H1 (cell line): ENCODE measurements around the gene OR51E1. TPM values are rescaled to one million over a fixed set of nuclear protein-coding genes. Genes with fewer than 3 reads are reported as not detected.
A peak's percentile ranks its signal among the peaks of the same experiment; 100 is the strongest.

ENCODE experiments used
- ATF3 ChIP-seq: IDR thresholded peaks from 2 replicates; pipeline ENCODE4 v1.6.1; 2011; ENCODE audit warnings: low read depth, mild to moderate bottlenecking, low read length; ENCODE audit not compliant: insufficient read depth
- BACH1 ChIP-seq: IDR thresholded peaks from 2 replicates; pipeline ENCODE4 v1.6.1; 2012; ENCODE audit warnings: low read length, improper control_type of control experiment
- BCL11A ChIP-seq, 2 experiments: IDR thresholded peaks; one replicate each; pipeline ENCODE4 v1.6.1; 2011; ENCODE audit warnings: low read depth in 2 of 2, low read length in 2 of 2, mild to moderate bottlenecking in 2 of 2
- CTCF ChIP-seq, 3 experiments: IDR thresholded peaks; 1 replicate in 2 of 3; 2 replicates in 1 of 3; pipeline versions ENCODE4 v1.5.1 to v1.6.1; 2011; ENCODE audit warnings: low read length in 3 of 3, mild to moderate bottlenecking in 3 of 3, inconsistent platforms in 2 of 3, low read depth in 1 of 3, moderate library complexity in 1 of 3; ENCODE audit not compliant: insufficient read depth in 1 of 3; ENCODE audit errors: control extremely low read depth in 1 of 3
- HDAC2 ChIP-seq, 2 experiments: fragments of 300-600 bp in 1 of 2; sonication (generic) in 1 of 2; IDR thresholded peaks; 2 replicates each; pipeline ENCODE4 v1.6.1; 2011 to 2012; ENCODE audit warnings: low read depth in 2 of 2, low read length in 2 of 2, mild to moderate bottlenecking in 2 of 2, moderate library complexity in 2 of 2, borderline replicate concordance in 1 of 2, inconsistent platforms in 1 of 2
- HDAC6 ChIP-seq: IDR thresholded peaks from one replicate; pipeline ENCODE4 v1.7.1; 2012; ENCODE audit warnings: low read depth, mild to moderate bottlenecking, inconsistent platforms, low read length, moderate library complexity
- KDM1A ChIP-seq: fragments of 200-600, 300-600 bp; sonication (generic); IDR thresholded peaks from 2 replicates; pipeline ENCODE4 v1.7.1; 2016; ENCODE audit warnings: mild to moderate bottlenecking, low read length, borderline replicate concordance
- KDM5A ChIP-seq: fragments of 200-600 bp; IDR thresholded peaks from 2 replicates; pipeline ENCODE4 v1.7.1; 2012; ENCODE audit warnings: mild to moderate bottlenecking, low read length, inconsistent platforms, mixed read lengths
- SP2 ChIP-seq: IDR thresholded peaks from 2 replicates; pipeline ENCODE4 v1.6.1; 2012; ENCODE audit warnings: mild to moderate bottlenecking, low read length, inconsistent platforms
- SP4 ChIP-seq: IDR thresholded peaks from 2 replicates; pipeline ENCODE4 v1.6.1; 2012; ENCODE audit warnings: low read length, inconsistent platforms
- YY1 ChIP-seq: IDR thresholded peaks from 2 replicates; pipeline ENCODE4 v1.6.1; 2011; ENCODE audit warnings: low read depth, mild to moderate bottlenecking, low read length
- polyA plus RNA-seq, 7 experiments: library from polyadenylated mRNA; depleted of rRNA in 3 of 7; stranded (reverse) in 5 of 7; unstranded in 2 of 7; fragments of >200 nt in 5 of 7; fragments of 200-250 nt in 2 of 7; gene quantifications; 1 replicate in 5 of 7; 2 replicates in 1 of 7; 4 replicates in 1 of 7; pipeline versions ENCODE4 v1.2.1 to v1.2.3, GENCODE V29; 2011 to 2013; ENCODE audit warnings: missing spikeins in 2 of 7, mixed read lengths in 2 of 7
- total RNA-seq: library from RNA; stranded (reverse); fragmentation: NEBNext Ultra II Directional; extraction: Animal tissue kit (Norgen Biotek cat#: 25700); gene quantifications from 2 replicates; pipeline ENCODE4 v1.2.1, GENCODE V29; 2021

OR51E1 gene
- total and polyA plus RNA-seq, 2 of the 8 experiments (the other 6 are each of a cell fraction or from before 2014, with no cell fraction given) = not detected

- TF ChIP-seq CTCF (IDR thresholded peaks at IDR 0.05; ENCODE audit: control extremely low read depth in 1 of 3, insufficient read depth in 1 of 3, low read depth in 1 of 3, low read length in 3 of 3) (peak in 1 of 3 experiments; percentile 7; a peak in 2 of 4 replicates), HDAC2 (IDR thresholded peaks at IDR 0.05; ENCODE audit: borderline replicate concordance in 1 of 2, low read depth in 2 of 2, low read length in 2 of 2) (0 out of 4 replicates have a peak, but pooled peaks of 1 of the 2 experiments have one; percentile 53), BACH1 (no peak), KDM5A (no peak), SP4 (no peak), KDM1A (no peak), ATF3 (no peak), YY1 (no peak), HDAC6 (no peak), BCL11A (IDR thresholded peaks at IDR 0.05; ENCODE audit: low read depth in 2 of 2, low read length in 2 of 2) (no peak), SP2 (peak; percentile 55)
Observed at GRCh38 chr11:4607781-4608666, 35.8 kb upstream of the OR51E1 start, which contains the start of gene TRIM68 (continued).
